HepG2 (cell line): ENCODE measurements around the gene SLC19A1. TPM values are rescaled to one million over a fixed set of nuclear protein-coding genes. Genes with fewer than 3 reads are reported as not detected.
A peak's percentile ranks its signal among the peaks of the same experiment; 100 is the strongest.

Experiments
- ATAC-seq: fragments of 200-7000 bp; cut with Tn5 transposase; 3 replicates; pipeline ENCODE4 v1.9.1; 2020; ENCODE audit warnings: mild to moderate bottlenecking, moderate library complexity
- BruUV-seq: library from RNA; stranded (reverse); fragments of 400-500 nt; replicated peaks from 2 replicates; lab custom pipeline; 2021; lab: Mats Ljungman, UMichigan
- CTCF ChIA-PET: fragments of 300-600 bp; formaldehyde crosslinking; extraction: SDS; loops from one replicate; lab custom pipeline; 2021; ENCODE audit warnings: low total read pairs, inconsistent platforms, low intra/inter-chr PET ratio; lab: Yijun Ruan, JAX
- POLR2A ChIA-PET: fragments of 350-600 bp; sonication (Branson Sonifier 250); formaldehyde crosslinking; loops from one replicate; lab custom pipeline; 2020; ENCODE audit warnings: antibody characterized with exemption, inconsistent platforms; lab: Yijun Ruan, JAX
- DNase-seq: peaks from one replicate; pipeline ENCODE4 v3.0.0-alpha.2; 2015; ENCODE audit warnings: low spot score
- FAIRE-seq: peaks from 3 replicates; lab custom pipeline; 2011; peaks lifted over from hg19 to GRCh38; lab: Jason Lieb, UNC
- H2AFZ ChIP-seq: one replicate; pipeline ENCODE4 v1.6.1; 2011; ENCODE audit warnings: low read length, inconsistent platforms
- H3K27ac ChIP-seq: fragments of 300-600 bp; 3 replicates; pipeline ENCODE4 v1.8.0; 2011; ENCODE audit warnings: mixed run types, mild to moderate bottlenecking, mixed read lengths, low read length, inconsistent platforms; ENCODE audit not compliant: insufficient read depth; ENCODE audit errors: extremely low read length
- H3K27me3 ChIP-seq, 2 experiments: fragments of 200-600 bp in 1 of 2; 2 replicates in 1 of 2; 3 replicates in 1 of 2; pipeline versions ENCODE4 v1.6.0 to v1.8.0; 2011; ENCODE audit warnings: low read length in 2 of 2, mild to moderate bottlenecking in 2 of 2, moderate library complexity in 2 of 2, inconsistent platforms in 1 of 2; ENCODE audit not compliant: insufficient read depth in 2 of 2, control insufficient read depth in 1 of 2
- H3K36me3 ChIP-seq, 2 experiments: fragments of 200-600 bp in 1 of 2; replicated peaks in 1 of 2; 2 replicates in 1 of 2; 3 replicates in 1 of 2; pipeline versions ENCODE4 v1.5.1 to v1.8.0; 2011; ENCODE audit warnings: low read length in 2 of 2, inconsistent platforms in 1 of 2; ENCODE audit not compliant: insufficient read depth in 2 of 2, control insufficient read depth in 1 of 2
- H3K4me1 ChIP-seq: 2 replicates; pipeline ENCODE4 v1.5.1; 2012; ENCODE audit warnings: low read length, inconsistent platforms; ENCODE audit not compliant: insufficient read depth
- H3K4me2 ChIP-seq: 2 replicates; pipeline ENCODE4 v1.6.0; 2011; ENCODE audit warnings: low read depth, low read length, inconsistent platforms
- H3K4me3 ChIP-seq, 3 experiments: fragments of 200-600 bp in 1 of 3; sonication (generic), shearing (Covaris generic) in 1 of 3; replicated peaks in 1 of 3; 2 replicates each; pipeline ENCODE4 v1.5.1; 2011 to 2016; ENCODE audit warnings: low read length in 3 of 3, inconsistent platforms in 2 of 3, low read depth in 2 of 3, mild to moderate bottlenecking in 2 of 3, control low read depth in 1 of 3, mixed read lengths in 1 of 3; ENCODE audit not compliant: insufficient read depth in 1 of 3
- H3K79me2 ChIP-seq: one replicate; pipeline ENCODE4 v1.6.1; 2011; ENCODE audit warnings: low read length, inconsistent platforms; ENCODE audit not compliant: insufficient read depth
- H3K9ac ChIP-seq: 2 replicates; pipeline ENCODE4 v1.6.0; 2011; ENCODE audit warnings: mild to moderate bottlenecking, low read depth, low read length, inconsistent platforms; ENCODE audit not compliant: insufficient read depth
- H3K9me3 ChIP-seq: 2 replicates; pipeline ENCODE4 v1.5.1; 2012; ENCODE audit warnings: mild to moderate bottlenecking, low read length
- H4K20me1 ChIP-seq: 2 replicates; pipeline ENCODE4 v1.6.0; 2011; ENCODE audit warnings: inconsistent platforms, mild to moderate bottlenecking, low read length, moderate library complexity; ENCODE audit not compliant: insufficient read depth
- CENPT ChIP-seq: sonication (generic); formaldehyde crosslinking; IDR thresholded peaks from 2 replicates; pipeline ENCODE4 v1.8.0; 2022; ENCODE audit warnings: low read depth, mild to moderate bottlenecking, moderate library complexity, missing genetic modification reagents
- GABPB1 ChIP-seq: IDR thresholded peaks from 2 replicates; pipeline ENCODE4 v1.6.1; 2016; ENCODE audit warnings: mild to moderate bottlenecking, missing genetic modification reagents, moderate library complexity, missing compliant biosample characterization
- IKZF4 ChIP-seq: sonication (generic); formaldehyde crosslinking; IDR thresholded peaks from 2 replicates; pipeline ENCODE4 v1.5.1; 2020; ENCODE audit warnings: borderline replicate concordance, mild to moderate bottlenecking, low read depth, missing genetic modification reagents; ENCODE audit errors: not compliant biosample characterization
- MIXL1 ChIP-seq: IDR thresholded peaks from 2 replicates; pipeline ENCODE4 v1.6.1; 2016
- NKX3-1 ChIP-seq: sonication (generic); formaldehyde crosslinking; IDR thresholded peaks from 2 replicates; pipeline ENCODE4 v1.5.0; 2020; ENCODE audit warnings: missing genetic modification reagents
- SMARCE1 ChIP-seq: fragments of 450-650 bp; IDR thresholded peaks from 2 replicates; pipeline ENCODE4 v1.6.1; 2017; ENCODE audit warnings: borderline replicate concordance
- ZFP36L1 ChIP-seq: sonication (generic); formaldehyde crosslinking; IDR thresholded peaks from 2 replicates; pipeline ENCODE4 v1.8.0; 2022; ENCODE audit warnings: mild to moderate bottlenecking, missing genetic modification reagents, moderate library complexity
- ZFP37 ChIP-seq: sonication (generic); formaldehyde crosslinking; IDR thresholded peaks from 2 replicates; pipeline ENCODE4 v1.4.0; 2020; ENCODE audit warnings: missing genetic modification reagents, borderline replicate concordance
- ZNF136 ChIP-seq: sonication (generic); formaldehyde crosslinking; IDR thresholded peaks from 2 replicates; pipeline ENCODE4 v1.8.1; 2022; ENCODE audit warnings: low read depth, mild to moderate bottlenecking, moderate library complexity, missing genetic modification reagents
- ZNF224 ChIP-seq: sonication (generic); formaldehyde crosslinking; IDR thresholded peaks from 2 replicates; pipeline ENCODE4 v1.5.0; 2020; ENCODE audit warnings: mild to moderate bottlenecking, missing genetic modification reagents
- ZNF598 ChIP-seq: sonication (generic); formaldehyde crosslinking; IDR thresholded peaks from 2 replicates; pipeline ENCODE4 v1.5.1; 2020; ENCODE audit warnings: mild to moderate bottlenecking, missing genetic modification reagents, borderline replicate concordance
- ZNF776 ChIP-seq: sonication (generic); formaldehyde crosslinking; IDR thresholded peaks from 2 replicates; pipeline ENCODE4 v1.4.0; 2020; ENCODE audit warnings: mild to moderate bottlenecking, missing genetic modification reagents
- whole genome bisulfite sequencing: methylation state at CpG from one replicate; pipeline ENCODE4 v1.1.6; 2017; ENCODE audit warnings: low lambda C conversion rate; 5-methylcytosine and 5-hydroxymethylcytosine counted together
- in situ Hi-C: cut with HindIII; loops from 2 replicates; pipeline ENCODE4 v1.10.0; 2017; ENCODE audit warnings: low pct_unique_long_range_greater_than_20kb; ENCODE audit not compliant: extremely low pct_ligation_motif_present
- intact Hi-C: fragments of 100-400 bp; cut with micrococcal nuclease; formaldehyde crosslinking; loops from one replicate; pipeline ENCODE4 v1.10.0; 2022; ENCODE audit not compliant: unreplicated experiment
- polyA plus RNA-seq, 8 experiments: library from polyadenylated mRNA; depleted of rRNA in 3 of 8; stranded (reverse) in 7 of 8; unstranded in 1 of 8; fragments of >200 nt; fragmentation: Illumina TruSeq in 4 of 8; extraction: Trizol in 4 of 8; gene quantifications; 2 replicates each; pipeline versions ENCODE4 v1.2.1 to v1.2.3, GENCODE V29; 2011 to 2016; ENCODE audit warnings: low read depth in 4 of 8, missing spikeins in 1 of 8, mixed read lengths in 1 of 8; ENCODE audit not compliant: insufficient read depth in 1 of 8
- total RNA-seq, 5 experiments: library from RNA; depleted of rRNA; stranded (reverse); fragments of >200 nt; fragmentation: Illumina TruSeq; extraction: Trizol; gene quantifications; 2 replicates each; pipeline ENCODE4 v1.2.3, GENCODE V29; 2016; ENCODE audit warnings: low read depth in 1 of 5
- TF ChIP-seq, protein P1 (sequence below): sonication (generic); formaldehyde crosslinking; IDR thresholded peaks from 2 replicates; pipeline ENCODE4 v1.5.0; 2020; ENCODE audit warnings: mild to moderate bottlenecking, missing genetic modification reagents, borderline replicate concordance
- TF ChIP-seq, protein P2 (sequence below): sonication (generic); formaldehyde crosslinking; IDR thresholded peaks from 2 replicates; pipeline ENCODE4 v1.5.1; 2020; ENCODE audit warnings: missing genetic modification reagents, mild to moderate bottlenecking, borderline replicate concordance
- TF ChIP-seq, protein P3 (sequence below): sonication (generic); formaldehyde crosslinking; IDR thresholded peaks from 2 replicates; pipeline ENCODE4 v1.9.0; 2022; ENCODE audit warnings: low read depth, missing genetic modification reagents

SLC19A1 gene
- total and polyA plus RNA-seq, 2 of the 13 experiments (the other 11 are each of a cell fraction or from before 2014, with no cell fraction given) = 21.8 to 23.0 TPM

DNA sequence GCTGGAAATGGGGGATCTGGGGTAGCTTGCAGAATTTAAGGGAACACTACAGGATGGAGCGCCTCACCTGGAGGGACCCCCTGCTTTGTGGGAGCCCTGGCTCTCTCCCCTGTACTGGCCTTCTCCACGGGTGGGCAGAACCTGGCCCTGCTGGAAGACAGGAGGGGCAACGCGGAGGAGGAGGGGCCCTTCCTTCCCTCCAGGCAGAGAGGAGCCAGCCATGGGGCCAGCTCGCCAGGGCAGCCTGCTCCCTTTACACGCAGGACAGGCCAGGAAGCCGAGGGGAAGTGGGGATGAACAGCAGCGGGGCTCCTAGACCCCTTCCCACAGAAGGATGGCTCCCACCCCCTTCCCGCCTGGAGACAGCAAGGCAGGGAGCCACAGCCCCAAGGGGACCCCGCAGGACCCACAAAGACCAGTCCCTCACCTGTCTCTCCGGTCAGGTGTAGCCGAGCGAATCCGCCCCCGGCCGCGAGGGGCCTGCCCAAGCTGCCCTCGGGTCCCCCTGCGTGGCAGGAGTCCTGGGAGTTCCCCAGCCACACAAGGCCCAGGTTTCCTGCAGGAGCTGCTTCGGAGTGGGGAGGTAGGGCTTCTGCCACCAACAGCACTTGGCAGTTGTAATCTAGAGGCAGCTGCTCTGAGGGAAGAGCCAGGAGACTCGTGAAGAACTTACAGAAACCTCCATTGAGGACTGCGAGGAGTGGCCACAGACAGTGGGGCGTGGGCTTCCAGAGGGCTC lies 1.6 kb upstream of the SLC19A1 start:
- TF ChIP-seq ZNF776 (CRISPR knock-in tag) = no peak
- TF ChIP-seq ZNF136 (CRISPR knock-in tag) = no peak
- TF ChIP-seq GABPB1 (CRISPR knock-in tag) = 0 out of 2 replicates have a peak, but pooled peaks have one; percentile 16
- no peak for TF ChIP-seq NKX3-1
- TF ChIP-seq SMARCE1 = no peak
- 0 out of 2 replicates have a peak, but pooled peaks have one; percentile 3 for TF ChIP-seq ZNF598 (CRISPR knock-in tag)
- TF ChIP-seq, protein P1, sequence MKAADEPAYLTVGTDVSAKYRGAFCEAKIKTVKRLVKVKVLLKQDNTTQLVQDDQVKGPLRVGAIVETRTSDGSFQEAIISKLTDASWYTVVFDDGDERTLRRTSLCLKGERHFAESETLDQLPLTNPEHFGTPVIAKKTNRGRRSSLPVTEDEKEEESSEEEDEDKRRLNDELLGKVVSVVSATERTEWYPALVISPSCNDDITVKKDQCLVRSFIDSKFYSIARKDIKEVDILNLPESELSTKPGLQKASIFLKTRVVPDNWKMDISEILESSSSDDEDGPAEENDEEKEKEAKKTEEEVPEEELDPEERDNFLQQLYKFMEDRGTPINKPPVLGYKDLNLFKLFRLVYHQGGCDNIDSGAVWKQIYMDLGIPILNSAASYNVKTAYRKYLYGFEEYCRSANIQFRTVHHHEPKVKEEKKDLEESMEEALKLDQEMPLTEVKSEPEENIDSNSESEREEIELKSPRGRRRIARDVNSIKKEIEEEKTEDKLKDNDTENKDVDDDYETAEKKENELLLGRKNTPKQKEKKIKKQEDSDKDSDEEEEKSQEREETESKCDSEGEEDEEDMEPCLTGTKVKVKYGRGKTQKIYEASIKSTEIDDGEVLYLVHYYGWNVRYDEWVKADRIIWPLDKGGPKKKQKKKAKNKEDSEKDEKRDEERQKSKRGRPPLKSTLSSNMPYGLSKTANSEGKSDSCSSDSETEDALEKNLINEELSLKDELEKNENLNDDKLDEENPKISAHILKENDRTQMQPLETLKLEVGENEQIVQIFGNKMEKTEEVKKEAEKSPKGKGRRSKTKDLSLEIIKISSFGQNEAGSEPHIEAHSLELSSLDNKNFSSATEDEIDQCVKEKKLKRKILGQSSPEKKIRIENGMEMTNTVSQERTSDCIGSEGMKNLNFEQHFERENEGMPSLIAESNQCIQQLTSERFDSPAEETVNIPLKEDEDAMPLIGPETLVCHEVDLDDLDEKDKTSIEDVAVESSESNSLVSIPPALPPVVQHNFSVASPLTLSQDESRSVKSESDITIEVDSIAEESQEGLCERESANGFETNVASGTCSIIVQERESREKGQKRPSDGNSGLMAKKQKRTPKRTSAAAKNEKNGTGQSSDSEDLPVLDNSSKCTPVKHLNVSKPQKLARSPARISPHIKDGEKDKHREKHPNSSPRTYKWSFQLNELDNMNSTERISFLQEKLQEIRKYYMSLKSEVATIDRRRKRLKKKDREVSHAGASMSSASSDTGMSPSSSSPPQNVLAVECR = 0 out of 2 replicates have a peak, but pooled peaks have one; percentile 16
- TF ChIP-seq, protein P2, sequence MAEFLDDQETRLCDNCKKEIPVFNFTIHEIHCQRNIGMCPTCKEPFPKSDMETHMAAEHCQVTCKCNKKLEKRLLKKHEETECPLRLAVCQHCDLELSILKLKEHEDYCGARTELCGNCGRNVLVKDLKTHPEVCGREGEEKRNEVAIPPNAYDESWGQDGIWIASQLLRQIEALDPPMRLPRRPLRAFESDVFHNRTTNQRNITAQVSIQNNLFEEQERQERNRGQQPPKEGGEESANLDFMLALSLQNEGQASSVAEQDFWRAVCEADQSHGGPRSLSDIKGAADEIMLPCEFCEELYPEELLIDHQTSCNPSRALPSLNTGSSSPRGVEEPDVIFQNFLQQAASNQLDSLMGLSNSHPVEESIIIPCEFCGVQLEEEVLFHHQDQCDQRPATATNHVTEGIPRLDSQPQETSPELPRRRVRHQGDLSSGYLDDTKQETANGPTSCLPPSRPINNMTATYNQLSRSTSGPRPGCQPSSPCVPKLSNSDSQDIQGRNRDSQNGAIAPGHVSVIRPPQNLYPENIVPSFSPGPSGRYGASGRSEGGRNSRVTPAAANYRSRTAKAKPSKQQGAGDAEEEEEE (CRISPR knock-in tag) = no peak
- no peak for TF ChIP-seq IKZF4 (CRISPR knock-in tag)
- TF ChIP-seq ZFP37 (CRISPR knock-in tag) = no peak
- TF ChIP-seq, protein P3, sequence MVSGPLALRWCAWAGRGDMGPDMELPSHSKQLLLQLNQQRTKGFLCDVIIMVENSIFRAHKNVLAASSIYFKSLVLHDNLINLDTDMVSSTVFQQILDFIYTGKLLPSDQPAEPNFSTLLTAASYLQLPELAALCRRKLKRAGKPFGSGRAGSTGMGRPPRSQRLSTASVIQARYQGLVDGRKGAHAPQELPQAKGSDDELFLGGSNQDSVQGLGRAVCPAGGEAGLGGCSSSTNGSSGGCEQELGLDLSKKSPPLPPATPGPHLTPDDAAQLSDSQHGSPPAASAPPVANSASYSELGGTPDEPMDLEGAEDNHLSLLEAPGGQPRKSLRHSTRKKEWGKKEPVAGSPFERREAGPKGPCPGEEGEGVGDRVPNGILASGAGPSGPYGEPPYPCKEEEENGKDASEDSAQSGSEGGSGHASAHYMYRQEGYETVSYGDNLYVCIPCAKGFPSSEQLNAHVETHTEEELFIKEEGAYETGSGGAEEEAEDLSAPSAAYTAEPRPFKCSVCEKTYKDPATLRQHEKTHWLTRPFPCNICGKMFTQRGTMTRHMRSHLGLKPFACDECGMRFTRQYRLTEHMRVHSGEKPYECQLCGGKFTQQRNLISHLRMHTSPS = no peak
- no peak for TF ChIP-seq ZFP36L1 (CRISPR knock-in tag)
- no peak for TF ChIP-seq ZNF224 (CRISPR knock-in tag)
- TF ChIP-seq CENPT (CRISPR knock-in tag) = no peak
- no peak for TF ChIP-seq MIXL1 (CRISPR knock-in tag)
- H3K4me2 ChIP-seq = peak overlapping the region; percentile 68
- ChIA-PET POLR2A (interaction anchor here (1.1 to 2.4 kb wide), 3 partner anchors 12 to 64 kb away, joined by 3 to 15 read pairs (median 5); no protein-coding TSS in a partner anchor), CTCF (no interaction called here)
- peak overlapping the region in 1 of 3 experiments; percentile 80; a peak in 3 of 6 replicates for H3K4me3 ChIP-seq
- no peaks in the 10 kb centered on the region for H4K20me1 ChIP-seq
- BruUV-seq = no TSS peak
- DNase-seq = no peak
- no peaks in the 10 kb centered on the region for H3K36me3 ChIP-seq
- WGBS = 47% methylated on average over 3 of the region's 23 CpGs
- intact Hi-C loops = no loop called here
- no peak overlapping the region for H3K27ac ChIP-seq
- H3K9me3 ChIP-seq = no peaks in the 10 kb centered on the region
- H3K27me3 ChIP-seq = peaks cover 3 to 35% of the 10 kb centered on the region in 2 experiments; a peak in 4 of 5 replicates
- peak overlapping the region; percentile 15; the same call in 1 of the 2 replicates for H3K9ac ChIP-seq
- H3K4me1 ChIP-seq = peaks cover 64% of the 10 kb centered on the region
- no peak; the same call in 2 of the 3 replicates for ATAC-seq
- in situ Hi-C loops = no loop called here
- no peak for FAIRE-seq
- H3K79me2 ChIP-seq = peaks cover 29% of the 10 kb centered on the region
- H2AFZ ChIP-seq = no peak overlapping the region
